HG03135 (cell line): ENCODE data around the gene VN1R5.
"Not testable (repeated sequence)": the region's sequence is repeated elsewhere in the genome, so short reads cannot be mapped to it uniquely, and the experiment has no call there.

Experiments used
- ATAC-seq: cut with Tn5 transposase; IDR thresholded peaks from one replicate; pipeline ENCODE4 v1.9.1; 2021; ENCODE audit warnings: mild to moderate bottlenecking, moderate library complexity; ENCODE audit not compliant: unreplicated experiment

VN1R5 gene

GRCh38 chr1:247255772-247256171, at the start of gene VN1R5:
VN1R5 (plus strand) TSS chr1:247256072.
- ATAC-seq: not testable (repeated sequence)

GRCh38 chr1:247209396-247209795, 46.5 kb upstream of the VN1R5 start:
- ATAC-seq: no peak

- ATAC-seq: peak; percentile 4
Observed at GRCh38 chr1:247210062-247210375, 45.9 kb upstream of the VN1R5 start.

- peak; percentile 94 for ATAC-seq
Observed at GRCh38 chr1:247210376-247211117, 45.3 kb upstream of the VN1R5 start.

- ATAC-seq: no peak
Observed at GRCh38 chr1:247211339-247211738, 44.5 kb upstream of the VN1R5 start.

- peak; percentile 46 for ATAC-seq
Observed at GRCh38 chr1:247212012-247212411, 43.9 kb upstream of the VN1R5 start.

GRCh38 chr1:247212627-247213617, 43.0 kb upstream of the VN1R5 start:
- ATAC-seq: no peak

GRCh38 chr1:247216261-247216660, 39.6 kb upstream of the VN1R5 start:
- no peak for ATAC-seq

- no peak for ATAC-seq
Observed at GRCh38 chr1:247218121-247218651, 37.7 kb upstream of the VN1R5 start.

GRCh38 chr1:247220280-247220679, 35.6 kb upstream of the VN1R5 start:
- not testable (repeated sequence) for ATAC-seq

- ATAC-seq: no peak
Observed at GRCh38 chr1:247222840-247223239, 33.0 kb upstream of the VN1R5 start.

GRCh38 chr1:247224822-247225221, 31.1 kb upstream of the VN1R5 start:
- no peak for ATAC-seq

GRCh38 chr1:247228133-247228532, 27.7 kb upstream of the VN1R5 start:
- no peak for ATAC-seq

- no peak for ATAC-seq
Observed at GRCh38 chr1:247241691-247242090, 14.2 kb upstream of the VN1R5 start.

- no peak for ATAC-seq
Observed at GRCh38 chr1:247243524-247244137, 12.2 kb upstream of the VN1R5 start.

GRCh38 chr1:247246325-247247115, 9.4 kb upstream of the VN1R5 start:
- no peak for ATAC-seq

GRCh38 chr1:247247568-247247967, 8.3 kb upstream of the VN1R5 start:
- no peak for ATAC-seq

GRCh38 chr1:247266053-247266452, 10.2 kb downstream of the VN1R5 start:
- no peak for ATAC-seq

- no peak for ATAC-seq
Observed at GRCh38 chr1:247268390-247269045, 12.6 kb downstream of the VN1R5 start.

GRCh38 chr1:247269133-247269532, 13.3 kb downstream of the VN1R5 start:
- no peak for ATAC-seq
